ENCODE data around the gene WDR43.

Gene WDR43

GRCh38 chr2:28994074-28994473, 99.6 kb downstream of the WDR43 start:
- H3K9ac ChIP-seq (ENCODE audit: low read depth, low read length, poor library complexity) = peak overlapping the region; percentile 63
- no peaks in the 10 kb centered on the region for H3K9me3 ChIP-seq (replicated peaks in 1 of 2; ENCODE audit: control insufficient read depth in 2 of 2, insufficient read depth in 1 of 2, low read depth in 1 of 2, low read length in 2 of 2)
- H2AK5ac ChIP-seq (ENCODE audit: low read depth, low read length) = no peak overlapping the region
- peak overlapping the region; percentile 31 for H3K14ac ChIP-seq (ENCODE audit: low read length)
- no peak overlapping the region for H3K27ac ChIP-seq (replicated peaks; ENCODE audit: low read length)
- no peak overlapping the region for H3K4ac ChIP-seq (ENCODE audit: low read length)
- no peak overlapping the region for H2AFZ ChIP-seq (ENCODE audit: low read length)
- peaks cover 0 to 28% (median 0%) of the 10 kb centered on the region in 3 experiments for H3K27me3 ChIP-seq (ENCODE audit: control insufficient read depth in 3 of 3, insufficient read depth in 3 of 3, low read depth in 1 of 3, low read length in 3 of 3)
- H2BK15ac ChIP-seq (ENCODE audit: low read length) = no peak overlapping the region
- H3K23ac ChIP-seq (ENCODE audit: low read depth, low read length, poor library complexity) = no peak overlapping the region
- no peak for DNase-seq (ENCODE audit: low spot score)
- no CpG with 5 or more reads among the region's 10 CpGs for WGBS, 2 donors (ENCODE audit: extremely low coverage in 2 of 2, insufficient read length in 2 of 2, insufficient replicate concordance in 1 of 2)
- peaks cover 6% of the 10 kb centered on the region in 2 donors for H3K4me1 ChIP-seq (ENCODE audit: control insufficient read depth in 2 of 2, insufficient read depth in 1 of 2, low read depth in 1 of 2, low read length in 2 of 2)
- H2BK120ac ChIP-seq (ENCODE audit: low read depth, low read length) = peak overlapping the region; percentile 0
- H3K36me3 ChIP-seq (replicated peaks in 1 of 2; ENCODE audit: control insufficient read depth in 2 of 2, insufficient read depth in 2 of 2, low read length in 2 of 2) = no peaks in the 10 kb centered on the region
- no peak overlapping the region for H3K4me2 ChIP-seq (ENCODE audit: insufficient read depth, low read length, poor library complexity, severe bottlenecking)
- H2BK12ac ChIP-seq (ENCODE audit: low read length) = no peak overlapping the region
- H4K8ac ChIP-seq (ENCODE audit: low read depth, low read length) = no peak overlapping the region
- no peak overlapping the region for H2BK5ac ChIP-seq (ENCODE audit: low read length)
- no peak overlapping the region for H4K91ac ChIP-seq (ENCODE audit: low read depth, low read length, poor library complexity)
- no peak overlapping the region for H3K18ac ChIP-seq (ENCODE audit: low read length)
- H3K79me1 ChIP-seq (ENCODE audit: low read depth, low read length) = no peaks in the 10 kb centered on the region
- H3K4me3 ChIP-seq (ENCODE audit: low read length in 2 of 2) = no peak overlapping the region

DNA sequence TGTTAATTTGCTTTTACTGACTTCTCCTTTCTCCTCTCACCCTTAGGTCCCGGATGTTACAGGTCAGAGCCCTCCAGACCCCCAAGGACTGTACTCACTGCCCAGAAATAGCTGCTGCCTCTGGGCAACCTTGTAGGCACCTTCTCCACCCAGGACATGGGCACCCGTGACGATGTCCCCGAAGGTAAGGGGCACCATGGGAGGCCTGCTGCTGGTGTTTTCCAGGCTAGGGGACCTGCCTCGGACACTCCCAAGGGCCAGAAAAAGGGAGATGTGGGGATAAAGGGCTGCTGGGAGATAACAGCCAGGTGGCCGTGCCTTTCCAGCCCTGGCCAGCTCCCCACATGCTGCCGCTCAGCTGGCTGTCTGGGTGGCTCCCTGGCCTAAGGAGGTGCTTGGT, 100.2 kb downstream of the WDR43 start:
- no peak overlapping the region for H3K4me2 ChIP-seq (ENCODE audit: insufficient read depth, low read length, poor library complexity, severe bottlenecking)
- no peak overlapping the region for H2BK120ac ChIP-seq (ENCODE audit: low read depth, low read length)
- WGBS, 2 donors (ENCODE audit: extremely low coverage in 2 of 2, insufficient read length in 2 of 2, insufficient replicate concordance in 1 of 2) = no CpG with 5 or more reads among the region's 7 CpGs
- peaks cover 6% of the 10 kb centered on the region in 2 donors for H3K4me1 ChIP-seq (ENCODE audit: control insufficient read depth in 2 of 2, insufficient read depth in 1 of 2, low read depth in 1 of 2, low read length in 2 of 2)
- no peak overlapping the region for H2AK5ac ChIP-seq (ENCODE audit: low read depth, low read length)
- H2AFZ ChIP-seq (ENCODE audit: low read length) = no peak overlapping the region
- H2BK12ac ChIP-seq (ENCODE audit: low read length) = peak overlapping the region; percentile 93
- peak overlapping the region; percentile 52 for H3K23ac ChIP-seq (ENCODE audit: low read depth, low read length, poor library complexity)
- no peak overlapping the region for H3K14ac ChIP-seq (ENCODE audit: low read length)
- H2BK15ac ChIP-seq (ENCODE audit: low read length) = no peak overlapping the region
- no peak overlapping the region for H4K91ac ChIP-seq (ENCODE audit: low read depth, low read length, poor library complexity)
- H2BK5ac ChIP-seq (ENCODE audit: low read length) = no peak overlapping the region
- H3K27me3 ChIP-seq (ENCODE audit: control insufficient read depth in 3 of 3, insufficient read depth in 3 of 3, low read depth in 1 of 3, low read length in 3 of 3) = peaks cover 0 to 23% (median 0%) of the 10 kb centered on the region in 3 experiments
- H3K36me3 ChIP-seq (replicated peaks in 1 of 2; ENCODE audit: control insufficient read depth in 2 of 2, insufficient read depth in 2 of 2, low read length in 2 of 2) = no peaks in the 10 kb centered on the region
- no peak for DNase-seq (ENCODE audit: low spot score)
- no peak overlapping the region for H4K8ac ChIP-seq (ENCODE audit: low read depth, low read length)
- H3K9ac ChIP-seq (ENCODE audit: low read depth, low read length, poor library complexity) = no peak overlapping the region
- H3K27ac ChIP-seq (replicated peaks; ENCODE audit: low read length) = no peak overlapping the region
- H3K4me3 ChIP-seq (ENCODE audit: low read length in 2 of 2) = no peak overlapping the region
- no peaks in the 10 kb centered on the region for H3K9me3 ChIP-seq (replicated peaks in 1 of 2; ENCODE audit: control insufficient read depth in 2 of 2, insufficient read depth in 1 of 2, low read depth in 1 of 2, low read length in 2 of 2)
- peak overlapping the region; percentile 88 for H3K18ac ChIP-seq (ENCODE audit: low read length)
- no peaks in the 10 kb centered on the region for H3K79me1 ChIP-seq (ENCODE audit: low read depth, low read length)
- no peak overlapping the region for H3K4ac ChIP-seq (ENCODE audit: low read length)

DNA sequence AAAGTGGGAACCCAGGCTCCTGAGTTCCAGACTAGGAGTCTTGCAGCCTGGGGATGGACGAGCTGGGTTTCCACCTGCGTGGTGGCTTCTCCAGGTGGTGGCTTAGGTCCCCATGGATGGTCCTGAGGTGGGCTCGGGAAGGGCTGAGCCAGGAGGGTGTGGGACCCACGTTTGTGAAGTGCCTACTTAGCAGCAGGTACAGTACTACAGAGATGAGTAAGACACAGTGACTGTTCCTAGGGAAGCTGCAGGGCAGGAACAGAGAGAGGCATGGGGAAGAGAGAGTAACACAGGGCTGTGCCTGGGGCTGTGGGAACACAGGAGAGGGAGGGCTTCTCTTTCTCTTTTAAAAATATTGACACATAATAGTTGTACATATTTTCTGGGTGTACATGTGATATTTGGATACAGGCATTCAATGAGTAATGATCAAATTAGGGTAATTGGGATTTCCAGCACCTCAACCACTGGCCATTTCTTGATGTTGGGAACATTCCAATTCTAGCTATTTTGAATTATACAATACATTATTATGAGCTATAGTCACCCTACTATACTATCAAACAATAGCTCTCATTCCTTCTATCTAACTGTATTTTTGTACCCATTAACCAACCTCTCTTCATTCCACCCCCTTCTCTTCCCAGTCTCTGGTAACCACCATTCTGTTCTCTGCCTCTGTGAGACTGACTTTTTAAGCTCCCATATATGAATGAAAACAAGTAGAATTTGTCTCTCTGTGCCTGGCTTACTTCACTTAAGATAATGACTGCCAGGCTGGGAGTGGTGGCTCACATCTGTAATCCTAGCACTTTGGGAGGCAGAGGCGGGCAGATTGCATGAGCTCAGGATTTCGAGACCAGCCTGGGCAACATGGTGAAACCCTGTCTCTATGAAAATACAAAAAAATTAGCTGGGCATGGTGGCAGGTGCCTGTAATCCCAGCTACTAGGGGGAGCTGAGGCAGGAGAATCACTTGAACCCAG, 101.6 kb downstream of the WDR43 start:
- H3K9ac ChIP-seq (ENCODE audit: low read depth, low read length, poor library complexity) = no peak overlapping the region
- H2BK5ac ChIP-seq (ENCODE audit: low read length) = no peak overlapping the region
- no peak overlapping the region for H3K23ac ChIP-seq (ENCODE audit: low read depth, low read length, poor library complexity)
- H4K91ac ChIP-seq (ENCODE audit: low read depth, low read length, poor library complexity) = no peak overlapping the region
- H2AK5ac ChIP-seq (ENCODE audit: low read depth, low read length) = no peak overlapping the region
- H4K8ac ChIP-seq (ENCODE audit: low read depth, low read length) = no peak overlapping the region
- H3K27ac ChIP-seq (replicated peaks; ENCODE audit: low read length) = no peak overlapping the region
- H3K4ac ChIP-seq (ENCODE audit: low read length) = no peak overlapping the region
- no peak for DNase-seq (ENCODE audit: low spot score)
- peak overlapping the region; percentile 49 for H3K18ac ChIP-seq (ENCODE audit: low read length)
- no peak overlapping the region for H3K4me3 ChIP-seq (ENCODE audit: low read length in 2 of 2)
- H3K36me3 ChIP-seq (replicated peaks in 1 of 2; ENCODE audit: control insufficient read depth in 2 of 2, insufficient read depth in 2 of 2, low read length in 2 of 2) = no peaks in the 10 kb centered on the region
- no peak overlapping the region for H3K4me2 ChIP-seq (ENCODE audit: insufficient read depth, low read length, poor library complexity, severe bottlenecking)
- H3K14ac ChIP-seq (ENCODE audit: low read length) = peak overlapping the region; percentile 85
- H3K27me3 ChIP-seq (ENCODE audit: control insufficient read depth in 3 of 3, insufficient read depth in 3 of 3, low read depth in 1 of 3, low read length in 3 of 3) = peaks cover 0 to 14% (median 0%) of the 10 kb centered on the region in 3 experiments
- WGBS, 2 donors (ENCODE audit: extremely low coverage in 2 of 2, insufficient read length in 2 of 2, insufficient replicate concordance in 1 of 2) = no CpG with 5 or more reads among the region's 6 CpGs
- H2AFZ ChIP-seq (ENCODE audit: low read length) = no peak overlapping the region
- peaks cover 6% of the 10 kb centered on the region in 2 donors for H3K4me1 ChIP-seq (ENCODE audit: control insufficient read depth in 2 of 2, insufficient read depth in 1 of 2, low read depth in 1 of 2, low read length in 2 of 2)
- H2BK15ac ChIP-seq (ENCODE audit: low read length) = no peak overlapping the region
- no peaks in the 10 kb centered on the region for H3K9me3 ChIP-seq (replicated peaks in 1 of 2; ENCODE audit: control insufficient read depth in 2 of 2, insufficient read depth in 1 of 2, low read depth in 1 of 2, low read length in 2 of 2)
- H2BK120ac ChIP-seq (ENCODE audit: low read depth, low read length) = peak overlapping the region; percentile 82
- H3K79me1 ChIP-seq (ENCODE audit: low read depth, low read length) = no peaks in the 10 kb centered on the region
- H2BK12ac ChIP-seq (ENCODE audit: low read length) = no peak overlapping the region

GRCh38 chr2:28997237-28997846, 102.9 kb downstream of the WDR43 start:
- DNase-seq (ENCODE audit: low spot score) = no peak
- H3K9ac ChIP-seq (ENCODE audit: low read depth, low read length, poor library complexity) = no peak overlapping the region
- H2BK120ac ChIP-seq (ENCODE audit: low read depth, low read length) = no peak overlapping the region
- peak overlapping the region; percentile 14 for H3K14ac ChIP-seq (ENCODE audit: low read length)
- no CpG with 5 or more reads among the region's 12 CpGs for WGBS, 2 donors (ENCODE audit: extremely low coverage in 2 of 2, insufficient read length in 2 of 2, insufficient replicate concordance in 1 of 2)
- H2AK5ac ChIP-seq (ENCODE audit: low read depth, low read length) = peak overlapping the region; percentile 19
- H3K9me3 ChIP-seq (replicated peaks in 1 of 2; ENCODE audit: control insufficient read depth in 2 of 2, insufficient read depth in 1 of 2, low read depth in 1 of 2, low read length in 2 of 2) = no peaks in the 10 kb centered on the region
- H3K4me2 ChIP-seq (ENCODE audit: insufficient read depth, low read length, poor library complexity, severe bottlenecking) = no peak overlapping the region
- H3K18ac ChIP-seq (ENCODE audit: low read length) = no peak overlapping the region
- no peak overlapping the region for H2BK15ac ChIP-seq (ENCODE audit: low read length)
- no peaks in the 10 kb centered on the region for H3K36me3 ChIP-seq (replicated peaks in 1 of 2; ENCODE audit: control insufficient read depth in 2 of 2, insufficient read depth in 2 of 2, low read length in 2 of 2)
- H3K4me1 ChIP-seq (ENCODE audit: control insufficient read depth in 2 of 2, insufficient read depth in 1 of 2, low read depth in 1 of 2, low read length in 2 of 2) = peaks cover 0 to 6% of the 10 kb centered on the region in 2 donors
- no peak overlapping the region for H3K27ac ChIP-seq (replicated peaks; ENCODE audit: low read length)
- H3K4ac ChIP-seq (ENCODE audit: low read length) = no peak overlapping the region
- H3K79me1 ChIP-seq (ENCODE audit: low read depth, low read length) = no peaks in the 10 kb centered on the region
- no peak overlapping the region for H4K8ac ChIP-seq (ENCODE audit: low read depth, low read length)
- no peak overlapping the region for H3K4me3 ChIP-seq (ENCODE audit: low read length in 2 of 2)
- H2BK12ac ChIP-seq (ENCODE audit: low read length) = no peak overlapping the region
- H4K91ac ChIP-seq (ENCODE audit: low read depth, low read length, poor library complexity) = no peak overlapping the region
- H2AFZ ChIP-seq (ENCODE audit: low read length) = no peak overlapping the region
- H2BK5ac ChIP-seq (ENCODE audit: low read length) = no peak overlapping the region
- H3K23ac ChIP-seq (ENCODE audit: low read depth, low read length, poor library complexity) = no peak overlapping the region
- peaks cover 0 to 14% (median 0%) of the 10 kb centered on the region in 3 experiments for H3K27me3 ChIP-seq (ENCODE audit: control insufficient read depth in 3 of 3, insufficient read depth in 3 of 3, low read depth in 1 of 3, low read length in 3 of 3)

All from neuronal stem cell (in vitro differentiated cells).